AG09309 (cell line): ENCODE results near the gene KCTD13.
"Not testable (repeated sequence)": the region's sequence is repeated elsewhere in the genome, so short reads cannot be mapped to it uniquely, and the experiment has no call there.

Experiments used
- DNase-seq: peaks from one replicate; pipeline ENCODE4 v3.0.0-alpha.2; 2010; ENCODE audit warnings: low read depth
- H3K4me3 ChIP-seq: 2 replicates; pipeline ENCODE4 v1.5.1; 2011; ENCODE audit warnings: mild to moderate bottlenecking, low read depth, low read length, moderate library complexity; ENCODE audit not compliant: control insufficient read depth
- TF ChIP-seq, protein P1 (sequence below): IDR thresholded peaks from 2 replicates; pipeline ENCODE4 v1.5.1; 2011; ENCODE audit warnings: mild to moderate bottlenecking, low read depth, low read length, inconsistent platforms; ENCODE audit not compliant: insufficient read depth, control insufficient read depth; ENCODE audit errors: missing control alignments

Gene KCTD13

DNA sequence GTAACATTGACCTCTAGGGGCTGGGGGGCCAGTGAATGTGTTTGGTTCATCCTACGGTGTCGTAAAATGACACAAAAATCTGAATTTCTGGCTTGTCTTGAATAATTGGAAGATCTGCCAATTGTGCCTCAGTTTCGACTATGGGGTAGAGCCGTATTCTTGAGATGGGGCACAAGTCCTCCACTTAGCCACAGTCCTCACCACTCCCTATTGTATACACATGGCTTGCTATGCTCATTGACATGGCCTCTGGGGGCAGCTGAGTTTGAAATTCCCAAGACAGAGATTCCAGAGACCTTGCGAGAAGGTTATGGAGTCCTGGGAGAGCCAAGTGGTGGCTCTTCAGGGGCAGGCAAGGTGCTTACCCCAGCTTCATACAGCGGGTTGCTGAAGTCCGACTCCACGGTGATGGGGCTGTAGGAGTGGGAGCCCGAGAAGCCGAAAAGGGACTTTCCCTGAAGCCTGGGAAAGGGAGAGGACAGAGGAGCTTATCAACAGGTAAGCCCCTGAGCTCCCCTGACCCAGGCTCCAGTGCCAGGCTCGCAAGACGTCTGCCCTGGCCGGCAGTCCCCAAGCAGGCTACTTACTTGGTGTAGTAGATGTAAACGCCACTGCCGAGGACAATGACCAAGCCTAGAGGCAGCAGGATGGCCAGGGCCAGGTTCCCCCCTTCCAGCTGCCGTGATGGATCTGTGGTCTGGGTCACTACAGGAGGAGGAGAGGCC, 54.0 kb downstream of the KCTD13 start:
- TF ChIP-seq, protein P1, sequence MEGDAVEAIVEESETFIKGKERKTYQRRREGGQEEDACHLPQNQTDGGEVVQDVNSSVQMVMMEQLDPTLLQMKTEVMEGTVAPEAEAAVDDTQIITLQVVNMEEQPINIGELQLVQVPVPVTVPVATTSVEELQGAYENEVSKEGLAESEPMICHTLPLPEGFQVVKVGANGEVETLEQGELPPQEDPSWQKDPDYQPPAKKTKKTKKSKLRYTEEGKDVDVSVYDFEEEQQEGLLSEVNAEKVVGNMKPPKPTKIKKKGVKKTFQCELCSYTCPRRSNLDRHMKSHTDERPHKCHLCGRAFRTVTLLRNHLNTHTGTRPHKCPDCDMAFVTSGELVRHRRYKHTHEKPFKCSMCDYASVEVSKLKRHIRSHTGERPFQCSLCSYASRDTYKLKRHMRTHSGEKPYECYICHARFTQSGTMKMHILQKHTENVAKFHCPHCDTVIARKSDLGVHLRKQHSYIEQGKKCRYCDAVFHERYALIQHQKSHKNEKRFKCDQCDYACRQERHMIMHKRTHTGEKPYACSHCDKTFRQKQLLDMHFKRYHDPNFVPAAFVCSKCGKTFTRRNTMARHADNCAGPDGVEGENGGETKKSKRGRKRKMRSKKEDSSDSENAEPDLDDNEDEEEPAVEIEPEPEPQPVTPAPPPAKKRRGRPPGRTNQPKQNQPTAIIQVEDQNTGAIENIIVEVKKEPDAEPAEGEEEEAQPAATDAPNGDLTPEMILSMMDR: no peak
- DNase-seq: no peak
- no peak overlapping the region for H3K4me3 ChIP-seq

DNA sequence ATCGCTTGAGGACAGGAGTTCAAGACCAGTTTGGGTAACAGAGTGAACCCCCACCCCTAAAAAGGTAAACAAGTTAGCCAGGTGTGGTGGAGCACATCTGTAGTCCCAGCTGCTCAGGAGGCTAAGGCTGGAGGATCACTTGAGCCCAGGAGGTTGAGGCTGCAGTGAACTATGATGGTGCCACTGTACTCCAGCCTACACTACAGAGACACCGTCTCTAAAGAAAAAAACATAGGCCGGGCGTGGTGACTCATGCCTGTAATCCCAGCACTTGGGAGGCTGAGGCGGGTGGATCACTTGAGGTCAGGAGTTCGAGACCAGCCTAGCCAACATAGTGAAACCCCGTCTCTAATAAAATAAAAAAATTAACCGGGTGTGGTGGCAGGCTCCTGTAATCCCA, 57.0 kb downstream of the KCTD13 start:
- H3K4me3 ChIP-seq, DNase-seq: not testable (repeated sequence)

DNA sequence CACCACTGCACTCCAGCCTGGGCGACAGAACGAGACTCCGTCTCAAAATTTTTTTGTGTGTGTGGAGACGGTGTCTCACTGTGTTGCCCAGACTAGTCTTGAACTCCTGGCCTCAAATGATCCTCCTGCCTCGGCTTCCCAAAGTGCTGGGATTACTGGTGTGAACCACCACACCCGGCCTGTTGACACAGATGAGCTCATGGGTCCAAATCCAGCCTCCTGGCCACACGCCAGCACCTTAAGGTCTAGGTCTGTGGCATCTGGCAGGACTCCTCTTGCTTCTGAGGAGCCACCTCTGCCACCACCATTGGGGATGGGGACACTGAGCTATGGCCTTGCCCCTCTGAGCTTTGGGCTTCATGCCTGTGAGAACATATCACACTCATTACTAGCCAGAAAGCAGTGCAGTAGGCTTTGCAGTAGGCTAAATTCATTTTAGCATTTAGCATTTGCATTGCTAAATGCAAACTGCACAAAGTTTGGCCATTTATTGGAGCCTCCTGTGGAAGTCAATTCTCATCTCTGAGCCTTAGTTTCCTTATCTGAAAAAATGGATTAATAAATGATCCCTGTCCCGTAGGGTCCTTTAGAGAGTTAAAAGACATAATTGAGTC, 57.5 kb downstream of the KCTD13 start:
- no peak overlapping the region for H3K4me3 ChIP-seq
- TF ChIP-seq, protein P1: no peak
- DNase-seq: no peak

DNA sequence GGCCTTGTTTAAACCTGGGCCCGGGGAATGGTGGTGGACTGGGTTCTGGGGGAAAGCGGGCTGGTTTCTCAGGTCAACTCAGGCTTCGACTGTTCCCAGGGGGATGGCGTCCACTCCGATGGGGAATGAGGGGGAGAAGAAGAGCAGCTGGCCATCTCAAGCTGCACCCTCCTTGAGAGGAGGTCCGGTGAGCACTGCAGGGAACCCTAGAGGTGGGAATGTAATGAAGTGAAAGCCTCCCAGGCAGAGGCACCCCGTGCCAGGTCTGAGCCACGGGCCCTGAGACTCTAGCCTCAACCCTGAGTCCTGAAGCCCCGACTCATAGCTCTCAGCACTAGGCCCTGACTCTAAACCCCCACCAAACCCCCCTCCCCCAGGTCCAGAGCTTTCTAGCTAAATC, 61.8 kb downstream of the KCTD13 start:
- TF ChIP-seq, protein P1: no peak
- DNase-seq: no peak
- H3K4me3 ChIP-seq: no peak overlapping the region

DNA sequence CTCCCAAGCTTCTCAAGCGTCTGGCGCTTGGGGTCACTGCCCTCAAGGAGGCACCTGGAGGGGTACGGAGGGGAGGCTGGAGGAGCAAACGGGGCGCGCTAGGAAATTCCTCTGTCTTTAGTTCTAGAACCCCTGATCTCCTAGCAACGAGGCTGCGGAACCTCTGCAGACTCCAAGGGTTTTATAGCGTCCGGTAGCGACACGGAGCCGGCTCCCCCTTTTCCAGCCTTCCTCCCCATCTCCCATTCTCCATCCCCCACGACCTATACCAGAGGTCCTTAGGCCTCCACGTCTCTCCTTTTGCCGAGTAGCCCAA, 62.4 kb downstream of the KCTD13 start:
- TF ChIP-seq, protein P1: no peak
- DNase-seq: no peak
- peak overlapping the region; percentile 22 for H3K4me3 ChIP-seq

DNA sequence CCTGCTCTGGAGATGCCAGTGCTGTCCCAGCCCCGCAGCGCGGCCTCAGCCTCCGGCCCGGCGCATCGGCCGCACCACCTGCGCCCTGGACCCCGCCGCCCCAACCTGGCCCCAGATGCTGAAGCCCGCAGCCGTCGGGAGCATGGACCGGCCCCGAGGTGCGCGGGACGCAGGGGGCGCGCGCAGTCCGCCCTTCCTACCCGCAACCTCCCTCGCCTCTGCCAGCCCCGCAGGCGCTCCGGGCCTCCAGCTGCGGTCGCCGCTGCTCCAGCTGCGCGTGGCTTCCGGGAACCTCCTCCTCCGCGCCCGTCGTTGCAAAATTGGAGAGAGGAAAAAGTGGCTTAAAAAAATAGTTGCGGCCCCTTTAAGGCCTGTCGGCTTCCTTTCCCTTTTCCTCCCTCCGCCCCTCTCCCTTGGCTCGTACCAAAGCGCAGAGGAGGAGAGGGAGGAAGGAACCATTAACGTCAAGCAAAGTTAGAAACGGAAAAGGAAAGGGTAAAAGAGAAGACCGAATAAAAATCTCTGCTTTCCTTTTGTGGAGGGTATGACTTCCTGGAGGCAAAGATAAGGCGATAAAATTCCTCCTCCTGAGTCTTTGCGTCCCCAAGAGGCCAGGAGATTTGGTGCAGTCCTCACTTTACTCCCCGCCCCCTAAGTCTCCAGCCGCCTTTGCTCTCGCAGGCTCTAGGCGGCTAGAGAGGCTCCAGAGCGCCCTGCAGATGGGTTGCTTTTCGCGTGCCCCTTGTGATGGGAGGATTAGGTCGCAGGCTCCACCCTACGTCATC, 63.0 kb downstream of the KCTD13 start, which contains the start of gene CDIPT:
Gene CDIPT, minus strand, starts transcription at position 343 of the 785 bp plus-strand sequence. CDS start 369 bp downstream, outside the sequence.
- DNase-seq: peak; percentile 91
- TF ChIP-seq, protein P1: peak; percentile 77
- peak within 1 kb of the TSS; percentile 79 for H3K4me3 ChIP-seq
